Measurements from ENCODE around the gene ATP2A3. TPM values are rescaled to one million over a fixed set of nuclear protein-coding genes. Genes with fewer than 3 reads are reported as not detected.

The ATP2A3 gene
- total RNA-seq, 4 donors from 2014 or later, result 0.89 to 1.4 (median 0.98) TPM

GRCh38 chr17:3893003-3893719 lies 71.1 kb downstream of the ATP2A3 start, which contains the start of gene CAMKK1:
Gene CAMKK1, minus strand, starts transcription at chr17:3893053. Its CDS starts 7,366 bp downstream, at chr17:3885687.
- intact Hi-C loops (cut with DNase I; ENCODE audit: low total_unique reads), result loop anchor here (1.0 to 5.0 kb wide), 2 partner anchors 47 to 156 kb away; partner anchors contain the start of gene NCBP3
- DNase-seq, result peak; percentile 79 to 84
- Histone ChIP-seq H3K36me3 (no peaks in the 10 kb centered on the region), H3K27me3 (no peaks in the 10 kb centered on the region), H3K27ac (peak within 1 kb of the TSS; percentile 75 to 81 (median 79)), H3K4me1 (peaks cover 32 to 37% of the 10 kb centered on the region in 2 donors), H3K4me3 (peak within 1 kb of the TSS; percentile 61 to 84 (median 72)), H3K9me3 (no peaks in the 10 kb centered on the region)
- peak; percentile 37 to 54 for TF ChIP-seq POLR2A (IDR thresholded peaks at IDR 0.05)
- peak in 1 of 5 experiments; percentile 12 for TF ChIP-seq CTCF (IDR thresholded peaks at IDR 0.05 in 4 of 5, conservative IDR thresholded peaks at IDR 0.05 in 1 of 5)
- in situ Hi-C loops (cut with MboI; ENCODE audit: low sequenced_read_pairs in 4 of 4), result no loop called here
- ATAC-seq, result peak; percentile 75 to 76

- intact Hi-C loops (cut with DNase I; ENCODE audit: low total_unique reads), result loop anchor here (5.0 kb wide), 1 partner anchor 155 kb away; no protein-coding TSS in a partner anchor
These were observed 71.9 kb downstream of the ATP2A3 start for GRCh38 chr17:3892095-3892998.

GRCh38 chr17:3891626-3892094 lies 72.6 kb downstream of the ATP2A3 start:
- DNase-seq (no peak), ATAC-seq (no peak)
- intact Hi-C loops (cut with DNase I; ENCODE audit: low total_unique reads), result loop anchor here (5.0 kb wide), 1 partner anchor 154 kb away; no protein-coding TSS in a partner anchor
- H3K4me1 ChIP-seq, result peaks cover 37 to 39% of the 10 kb centered on the region in 2 donors
- peak overlapping the region in 3 of 4 donors; percentile 61 to 67 (median 62) for H3K4me3 ChIP-seq
- H3K9me3 ChIP-seq, result no peaks in the 10 kb centered on the region
- H3K27me3 ChIP-seq, result no peaks in the 10 kb centered on the region
- no peaks in the 10 kb centered on the region for H3K36me3 ChIP-seq
- in situ Hi-C loops (cut with MboI; ENCODE audit: low sequenced_read_pairs in 4 of 4), result no loop called here
- TF ChIP-seq POLR2A (IDR thresholded peaks at IDR 0.05) (peak in 1 of 2 donors; percentile 27), CTCF (IDR thresholded peaks at IDR 0.05 in 4 of 5, conservative IDR thresholded peaks at IDR 0.05 in 1 of 5) (no peak)
- H3K27ac ChIP-seq, result peak overlapping the region in 2 of 4 donors; percentile 55 to 81

More at GRCh38 chr17:3892095-3892998, 71.9 kb downstream of the ATP2A3 start:
- Histone ChIP-seq H3K27me3 (no peaks in the 10 kb centered on the region), H3K4me1 (peaks cover 37 to 39% of the 10 kb centered on the region in 2 donors), H3K4me3 (peak overlapping the region; percentile 61 to 84 (median 64)), H3K36me3 (no peaks in the 10 kb centered on the region), H3K9me3 (no peaks in the 10 kb centered on the region), H3K27ac (peak overlapping the region; percentile 33 to 81 (median 54))
- peak; percentile 0 to 4 for ATAC-seq
- peak; percentile 18 to 34 for TF ChIP-seq POLR2A (IDR thresholded peaks at IDR 0.05)
- no peak for TF ChIP-seq CTCF (IDR thresholded peaks at IDR 0.05 in 4 of 5, conservative IDR thresholded peaks at IDR 0.05 in 1 of 5)
- DNase-seq, result peak; percentile 66
- in situ Hi-C loops (cut with MboI; ENCODE audit: low sequenced_read_pairs in 4 of 4), result no loop called here

DNA sequence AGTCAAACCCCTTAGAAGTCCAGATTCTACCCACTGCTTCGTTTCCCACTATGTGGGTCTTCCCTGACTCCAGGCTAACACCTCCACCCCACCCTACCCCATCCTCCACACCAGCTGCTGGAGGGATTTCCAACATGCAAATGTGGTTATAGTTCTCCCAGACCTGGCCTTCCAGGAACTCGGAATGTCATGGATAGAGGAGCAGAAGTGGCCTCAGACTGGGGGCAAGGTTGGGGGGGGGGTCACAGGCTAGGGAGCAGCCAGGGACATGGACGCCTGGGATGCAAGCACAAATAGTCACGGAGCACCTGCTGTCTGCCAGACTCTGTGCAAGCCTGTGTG lies 73.4 kb downstream of the ATP2A3 start:
- no peak overlapping the region for H3K4me3 ChIP-seq
- in situ Hi-C loops (cut with MboI; ENCODE audit: low sequenced_read_pairs in 4 of 4) (no loop called here), intact Hi-C loops (cut with DNase I; ENCODE audit: low total_unique reads) (loop anchor here (5.0 kb wide), 1 partner anchor 154 kb away; no protein-coding TSS in a partner anchor)
- no peaks in the 10 kb centered on the region for H3K27me3 ChIP-seq
- DNase-seq (no peak), ATAC-seq (no peak)
- TF ChIP-seq POLR2A (IDR thresholded peaks at IDR 0.05), result no peak
- TF ChIP-seq CTCF (IDR thresholded peaks at IDR 0.05 in 4 of 5, conservative IDR thresholded peaks at IDR 0.05 in 1 of 5), result no peak
- H3K9me3 ChIP-seq, result no peaks in the 10 kb centered on the region
- H3K36me3 ChIP-seq, result no peaks in the 10 kb centered on the region
- H3K27ac ChIP-seq, result peak overlapping the region in 2 of 4 donors; percentile 81 to 85
- peaks cover 37 to 39% of the 10 kb centered on the region in 2 donors for H3K4me1 ChIP-seq

Measured in gastrocnemius medialis (tissue), 4 donors.